ENCODE measurements around the gene IMMP2L. TPM values are rescaled to one million over a fixed set of nuclear protein-coding genes. Genes with fewer than 3 reads are reported as not detected.
A peak's percentile ranks its signal among the peaks of the same experiment; 100 is the strongest.

Gene IMMP2L
- total RNA-seq, 2 experiments from 2014 or later, result 5.2 to 6.5 TPM

GRCh38 chr7:111103678-111104274 is 458.5 kb downstream of the IMMP2L start:
- POLR2A ChIA-PET, result no interaction called here
- Mint-ChIP-seq H3K27ac (no peak overlapping the region), H3K4me1 (peaks cover 76% of the 10 kb centered on the region), H3K36me3 (ENCODE audit: low read depth) (peaks cover 76% of the 10 kb centered on the region), H3K4me3 (peak overlapping the region; percentile 9), H3K27me3 (no peaks in the 10 kb centered on the region), H3K9me3 (no peaks in the 10 kb centered on the region)
- CTCF ChIA-PET, result no interaction called here
- DNase-seq, result no peak

DNA sequence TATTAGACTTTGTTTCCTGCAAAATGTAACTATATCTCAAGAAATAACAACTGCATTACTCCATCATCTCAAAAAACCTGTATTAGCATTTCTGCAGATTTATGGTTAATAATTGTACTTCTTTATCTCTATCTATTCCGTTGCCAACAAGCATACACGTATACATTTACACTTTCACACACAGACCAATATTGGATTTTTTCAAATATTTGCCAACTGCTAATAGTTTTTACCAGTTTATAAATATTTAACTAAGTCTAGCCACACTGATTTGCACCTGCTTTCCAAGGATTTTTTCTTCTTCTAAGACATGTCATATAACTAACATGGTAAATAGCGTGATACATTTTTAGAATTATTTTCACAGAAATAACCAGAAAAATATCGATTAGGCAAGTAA is 459.2 kb downstream of the IMMP2L start:
- Mint-ChIP-seq H3K9me3 (no peaks in the 10 kb centered on the region), H3K27me3 (no peaks in the 10 kb centered on the region), H3K4me1 (peaks cover 81% of the 10 kb centered on the region), H3K4me3 (no peak overlapping the region), H3K36me3 (ENCODE audit: low read depth) (peaks cover 81% of the 10 kb centered on the region), H3K27ac (no peak overlapping the region)
- DNase-seq, result no peak
- ChIA-PET POLR2A (no interaction called here), CTCF (no interaction called here)

DNA sequence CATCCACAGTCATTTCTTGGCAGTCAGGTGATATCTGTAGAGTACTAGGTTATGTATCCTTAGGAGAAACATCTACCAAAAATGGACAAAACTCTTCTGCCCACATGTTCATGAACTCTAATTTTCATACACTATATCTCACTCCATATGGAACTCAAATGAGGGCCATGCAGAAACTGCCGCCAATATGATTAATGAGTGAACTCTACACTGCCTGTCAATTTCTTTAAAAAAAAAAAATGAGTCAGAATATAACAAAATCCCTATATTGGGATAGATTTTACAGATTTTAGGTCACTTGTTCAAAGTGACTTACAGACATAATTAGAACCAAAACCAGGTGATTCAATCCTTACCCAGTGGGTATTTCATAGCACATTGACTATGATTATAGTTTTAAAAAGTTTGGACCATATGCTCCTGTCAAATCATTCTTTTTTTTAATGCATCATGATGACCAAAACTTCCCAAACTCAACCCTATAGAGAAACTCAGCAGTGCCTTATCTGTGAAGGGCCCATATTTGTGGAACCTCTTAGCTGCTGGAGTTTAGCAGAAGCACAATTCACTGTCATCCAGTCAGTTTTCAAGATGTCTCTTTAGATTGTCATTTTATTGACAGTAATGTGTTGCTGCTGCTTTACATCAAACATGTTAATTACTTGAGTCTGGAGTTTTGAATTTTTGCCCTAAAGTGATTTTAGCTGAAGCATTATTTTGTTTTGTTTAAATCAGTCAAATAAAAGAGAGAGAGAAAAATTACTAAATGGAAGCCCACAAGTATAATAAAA is 460.2 kb downstream of the IMMP2L start:
- Mint-ChIP-seq H3K27ac (no peak overlapping the region), H3K9me3 (no peaks in the 10 kb centered on the region), H3K4me1 (peaks cover 78% of the 10 kb centered on the region), H3K36me3 (ENCODE audit: low read depth) (peaks cover 82% of the 10 kb centered on the region), H3K4me3 (peak overlapping the region; percentile 29), H3K27me3 (no peaks in the 10 kb centered on the region)
- POLR2A ChIA-PET, result no interaction called here
- CTCF ChIA-PET, result no interaction called here
- DNase-seq, result no peak

GRCh38 chr7:111098926-111099250 is 463.4 kb downstream of the IMMP2L start:
- Mint-ChIP-seq H3K27ac (peak overlapping the region; percentile 31), H3K9me3 (no peaks in the 10 kb centered on the region), H3K4me1 (peaks cover 69% of the 10 kb centered on the region), H3K36me3 (ENCODE audit: low read depth) (peaks cover 85% of the 10 kb centered on the region), H3K4me3 (peak overlapping the region; percentile 99), H3K27me3 (no peaks in the 10 kb centered on the region)
- no peak for DNase-seq
- POLR2A ChIA-PET, result no interaction called here
- CTCF ChIA-PET, result interaction anchor here (0.5 to 1.9 kb wide), 22 partner anchors 8 to 625 kb away, joined by 3 to 8 read pairs (median 3); partner anchors contain the start of gene LRRN3

GRCh38 chr7:111098011-111098925 is 464.0 kb downstream of the IMMP2L start:
- H3K27me3 Mint-ChIP-seq, result no peaks in the 10 kb centered on the region
- ChIA-PET CTCF (interaction anchor here (0.6 to 1.9 kb wide), 19 partner anchors 8 to 624 kb away, joined by 3 to 8 read pairs (median 3); partner anchors contain the start of gene LRRN3), POLR2A (no interaction called here)
- H3K36me3 Mint-ChIP-seq (ENCODE audit: low read depth), result peaks cover 85% of the 10 kb centered on the region
- peak overlapping the region; percentile 99 for H3K4me3 Mint-ChIP-seq
- H3K27ac Mint-ChIP-seq, result peak overlapping the region; percentile 50
- no peaks in the 10 kb centered on the region for H3K9me3 Mint-ChIP-seq
- H3K4me1 Mint-ChIP-seq, result peaks cover 65% of the 10 kb centered on the region
- DNase-seq, result peak; percentile 73

DNA sequence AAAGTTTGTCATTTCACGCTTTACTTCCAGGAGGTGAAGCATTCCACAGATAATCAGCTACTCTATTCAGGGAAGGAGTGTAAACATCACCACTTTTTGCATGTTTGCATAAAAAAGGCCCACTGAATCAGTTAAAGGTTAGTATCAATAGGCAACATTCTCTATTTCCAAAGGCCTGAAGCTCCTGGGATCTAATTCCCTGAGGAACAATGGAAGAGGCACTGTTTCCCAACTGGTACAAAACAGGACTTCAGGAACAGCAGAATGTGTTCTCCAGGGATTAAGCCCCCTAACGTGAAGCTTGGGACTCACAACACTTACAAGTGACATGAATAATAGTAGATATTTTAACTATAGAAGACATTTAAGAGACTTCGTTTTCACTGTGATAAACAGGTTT is 465.3 kb downstream of the IMMP2L start:
- CTCF ChIA-PET, result interaction anchor here (1.1 to 1.3 kb wide), 2 partner anchors 12 to 24 kb away, joined by 3 to 4 read pairs; no protein-coding TSS in a partner anchor
- peak overlapping the region; percentile 33 for H3K27ac Mint-ChIP-seq
- peaks cover 60% of the 10 kb centered on the region for H3K4me1 Mint-ChIP-seq
- H3K4me3 Mint-ChIP-seq, result peak overlapping the region; percentile 99
- POLR2A ChIA-PET, result no interaction called here
- no peak for DNase-seq
- no peaks in the 10 kb centered on the region for H3K9me3 Mint-ChIP-seq
- H3K27me3 Mint-ChIP-seq, result no peaks in the 10 kb centered on the region
- H3K36me3 Mint-ChIP-seq (ENCODE audit: low read depth), result peaks cover 88% of the 10 kb centered on the region

DNA sequence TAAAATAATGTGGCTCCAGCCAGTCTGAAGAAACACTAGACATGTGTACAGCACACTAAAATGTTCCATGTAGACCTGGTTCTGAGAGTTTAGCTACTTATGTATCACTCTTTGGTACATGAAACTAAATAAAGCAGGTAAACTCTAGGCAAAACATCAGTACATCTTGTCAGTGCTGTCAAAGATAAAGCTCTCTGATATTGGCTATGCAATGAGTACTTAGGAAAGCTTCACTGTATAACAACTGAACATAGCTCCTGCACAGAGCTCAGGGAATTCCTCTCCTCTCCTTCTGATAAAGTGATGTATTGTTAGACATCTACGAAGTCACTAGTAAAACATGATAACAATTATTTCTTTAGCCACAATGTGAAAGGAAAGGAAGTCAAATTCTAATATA is 467.9 kb downstream of the IMMP2L start:
- no peak for DNase-seq
- ChIA-PET CTCF (interaction anchor here (1.2 to 1.9 kb wide), 4 partner anchors 9 to 188 kb away, joined by 3 to 10 read pairs (median 4); no protein-coding TSS in a partner anchor), POLR2A (no interaction called here)
- Mint-ChIP-seq H3K36me3 (ENCODE audit: low read depth) (peaks cover 82% of the 10 kb centered on the region), H3K27me3 (no peaks in the 10 kb centered on the region), H3K9me3 (no peaks in the 10 kb centered on the region), H3K27ac (peak overlapping the region; percentile 93), H3K4me3 (peak overlapping the region; percentile 99), H3K4me1 (peaks cover 58% of the 10 kb centered on the region)

DNA sequence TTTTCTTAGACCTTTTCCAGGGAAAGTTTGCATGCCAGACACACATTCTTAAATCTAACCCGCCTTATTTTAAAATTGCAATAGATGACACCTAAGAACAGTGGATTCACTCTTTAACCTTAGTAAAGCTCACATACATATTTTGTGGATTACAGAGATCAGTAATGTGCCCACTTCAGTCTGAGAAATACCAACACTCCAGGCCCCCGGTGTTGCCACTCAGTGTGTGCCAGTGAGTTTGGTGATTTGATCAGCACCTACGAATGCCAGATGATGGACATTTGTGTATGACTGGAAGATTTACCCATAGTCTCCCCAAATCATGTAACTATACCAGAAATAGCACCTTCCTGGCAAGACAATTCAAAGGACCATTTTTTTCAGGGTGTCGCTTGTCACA is 468.8 kb downstream of the IMMP2L start:
- peaks cover 76% of the 10 kb centered on the region for H3K36me3 Mint-ChIP-seq (ENCODE audit: low read depth)
- no peak for DNase-seq
- ChIA-PET CTCF (interaction anchor here (1.3 to 1.9 kb wide), 2 partner anchors 16 to 187 kb away, joined by 3 to 10 read pairs; no protein-coding TSS in a partner anchor), POLR2A (interaction anchor here (1.4 kb wide), 1 partner anchor 10 kb away, joined by 8 read pairs; no protein-coding TSS in a partner anchor)
- peak overlapping the region; percentile 99 for H3K4me3 Mint-ChIP-seq
- H3K9me3 Mint-ChIP-seq, result no peaks in the 10 kb centered on the region
- peak overlapping the region; percentile 93 for H3K27ac Mint-ChIP-seq
- H3K27me3 Mint-ChIP-seq, result no peaks in the 10 kb centered on the region
- H3K4me1 Mint-ChIP-seq, result peaks cover 56% of the 10 kb centered on the region

DNA sequence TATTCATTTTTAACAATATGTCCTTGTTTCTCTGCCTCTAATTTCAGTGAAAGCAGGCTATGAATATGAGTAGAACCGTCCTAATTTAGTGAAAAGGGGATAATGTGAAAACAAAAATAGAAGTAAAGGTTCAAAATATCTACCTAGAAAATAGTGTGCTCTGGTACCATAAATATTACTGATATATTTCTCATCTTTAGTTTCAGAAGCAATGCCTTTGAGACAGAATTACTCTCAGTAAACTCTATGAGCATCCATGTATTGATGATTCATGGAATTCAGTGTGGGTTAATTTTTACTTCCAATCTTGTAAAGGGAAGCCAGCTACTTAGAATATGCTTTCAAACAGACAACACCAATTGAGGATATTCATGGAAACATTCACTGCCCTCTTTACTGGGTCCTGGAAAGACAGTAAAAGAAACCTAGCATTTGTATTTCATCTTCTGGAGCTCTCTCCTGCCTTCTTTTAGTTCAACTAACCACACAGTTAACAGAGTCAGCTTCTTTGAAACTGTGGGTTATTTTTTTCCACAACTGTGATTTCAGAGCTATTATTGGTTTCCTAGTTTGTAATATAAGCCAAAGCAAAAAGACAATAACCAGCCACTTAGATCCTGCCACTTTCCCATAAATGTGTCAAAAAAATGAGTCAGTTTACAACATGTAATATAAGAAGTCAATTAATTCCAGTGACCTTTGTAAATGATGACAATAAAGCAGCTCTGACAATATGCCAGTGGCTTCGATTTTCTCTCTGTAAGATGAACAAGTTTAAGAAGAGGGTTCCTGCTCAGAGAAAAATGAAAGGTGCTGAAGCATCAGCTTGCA is 469.7 kb downstream of the IMMP2L start:
- Mint-ChIP-seq H3K9me3 (peaks cover 3% of the 10 kb centered on the region), H3K4me3 (peak overlapping the region; percentile 99), H3K27ac (peak overlapping the region; percentile 93), H3K27me3 (no peaks in the 10 kb centered on the region), H3K36me3 (ENCODE audit: low read depth) (peaks cover 73% of the 10 kb centered on the region), H3K4me1 (peaks cover 57% of the 10 kb centered on the region)
- DNase-seq, result no peak
- POLR2A ChIA-PET, result interaction anchor here (0.5 to 1.4 kb wide), 2 partner anchors 9 to 470 kb away, joined by 3 to 8 read pairs; partner anchors contain the start of gene IMMP2L
- CTCF ChIA-PET, result interaction anchor here (1.0 to 1.9 kb wide), 2 partner anchors 17 kb away, joined by 3 to 10 read pairs; no protein-coding TSS in a partner anchor

DNA sequence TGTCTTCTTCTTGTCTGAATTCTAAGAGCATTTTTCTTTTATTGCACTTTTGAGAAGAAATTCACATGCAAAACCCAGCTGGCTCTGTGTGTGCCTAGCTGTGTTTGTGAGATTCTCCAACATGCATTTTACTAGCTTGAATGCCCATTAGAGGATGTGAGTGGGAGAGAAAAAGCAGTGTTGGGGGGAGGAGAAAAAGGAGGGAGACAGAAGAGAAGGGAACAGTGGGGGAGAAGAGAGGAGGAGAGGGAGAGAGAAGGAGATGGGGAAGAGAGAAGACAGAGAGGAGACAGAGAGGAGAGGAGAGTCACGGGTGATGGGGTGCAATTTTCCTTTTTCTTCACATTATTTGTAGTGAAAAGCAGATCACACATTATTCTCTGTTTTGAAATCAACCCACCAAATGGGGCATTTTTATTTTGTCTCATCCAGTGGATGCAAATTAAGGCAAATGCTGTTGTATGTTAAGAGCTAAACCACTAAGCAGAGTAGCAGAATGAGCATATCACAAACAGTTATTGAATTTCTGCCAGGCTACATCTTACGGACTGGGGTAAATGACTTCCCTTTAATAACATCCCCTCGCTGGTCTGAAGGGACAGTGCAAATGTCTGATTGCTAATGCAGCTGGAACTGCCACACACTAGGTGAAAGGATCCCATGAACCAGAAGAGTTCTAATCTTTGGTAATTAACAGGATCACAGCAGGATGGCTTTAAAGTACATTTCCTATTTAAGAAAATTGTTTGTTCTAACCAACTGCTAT is 470.5 kb downstream of the IMMP2L start:
- Mint-ChIP-seq H3K4me1 (peaks cover 58% of the 10 kb centered on the region), H3K36me3 (ENCODE audit: low read depth) (peaks cover 70% of the 10 kb centered on the region)

DNA sequence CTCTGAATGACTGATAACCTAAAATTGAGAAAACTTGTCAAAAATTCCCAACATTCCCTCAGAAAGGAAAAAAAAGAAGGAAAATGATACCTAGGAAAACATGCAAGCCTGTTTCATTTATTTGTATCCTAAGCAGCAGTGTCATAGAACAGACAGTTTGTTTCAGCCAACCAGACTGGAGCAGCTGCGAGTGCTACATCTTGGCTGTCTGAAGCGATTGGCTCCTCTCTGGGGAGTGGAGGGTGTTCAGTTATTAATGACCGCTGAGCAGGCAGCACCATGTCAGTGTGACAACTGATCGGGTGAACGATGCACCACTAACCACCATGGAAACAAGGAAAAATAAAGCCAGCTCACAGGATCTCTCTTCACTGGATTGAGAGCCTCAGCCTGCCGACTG is 471.4 kb downstream of the IMMP2L start, which contains the start of gene LRRN3:
TSS of gene LRRN3 (plus strand) at position 282 of the 400 bp plus-strand sequence. CDS start 31,646 bp downstream, outside the sequence.
- peak within 1 kb of the TSS; percentile 93 for H3K27ac Mint-ChIP-seq
- H3K4me1 Mint-ChIP-seq, result peaks cover 58% of the 10 kb centered on the region
- CTCF ChIA-PET, result interaction anchor here (0.6 to 1.0 kb wide), 3 partner anchors 8 to 256 kb away, joined by 3 to 4 read pairs (median 3); no protein-coding TSS in a partner anchor
- peaks cover 4% of the 10 kb centered on the region for H3K9me3 Mint-ChIP-seq
- POLR2A ChIA-PET, result interaction anchor here (0.6 kb wide), 1 partner anchor 53 kb away, joined by 3 read pairs; no protein-coding TSS in a partner anchor
- H3K4me3 Mint-ChIP-seq, result peak within 1 kb of the TSS; percentile 99
- no peaks in the 10 kb centered on the region for H3K27me3 Mint-ChIP-seq
- DNase-seq, result peak; percentile 81
- peaks cover 64% of the 10 kb centered on the region for H3K36me3 Mint-ChIP-seq (ENCODE audit: low read depth)

More for the DNA sequence above, 470.5 kb downstream of the IMMP2L start:
- peak overlapping the region; percentile 99 for H3K4me3 Mint-ChIP-seq
- peak overlapping the region; percentile 93 for H3K27ac Mint-ChIP-seq
- peaks cover 4% of the 10 kb centered on the region for H3K9me3 Mint-ChIP-seq
- ChIA-PET CTCF (interaction anchor here (0.7 to 1.0 kb wide), 2 partner anchors 13 to 16 kb away, joined by 3 read pairs; no protein-coding TSS in a partner anchor), POLR2A (interaction anchor here (1.4 kb wide), 1 partner anchor 9 kb away, joined by 8 read pairs; no protein-coding TSS in a partner anchor)
- no peak for DNase-seq
- H3K27me3 Mint-ChIP-seq, result no peaks in the 10 kb centered on the region

Data from activated CD4-positive, alpha-beta T cell treated with anti-CD3 and anti-CD28 coated beads, Interleukin-2, amount 10 ng/mL, durations not matched to agents 7 days and 5 days (primary cell).